Renal cortex interstitium (tissue), 11 donors: ENCODE results near the gene THAP2. TPM values are rescaled to one million over a fixed set of nuclear protein-coding genes. Genes with fewer than 3 reads are reported as not detected.
A peak's percentile ranks its signal among the peaks of the same experiment; 100 is the strongest.
"Not testable (repeated sequence)": the region's sequence is repeated elsewhere in the genome, so short reads cannot be mapped to it uniquely, and the experiment has no call there.

Experiments used
- DNase-seq, 11 donors: peaks; one replicate each; pipeline ENCODE4 v3.0.0-alpha.2; 2013; ENCODE audit warnings: low read depth in 9 of 11, low spot score in 4 of 11; ENCODE audit errors: extremely low read depth in 1 of 11
- polyA plus RNA-seq, 3 donors: library from polyadenylated mRNA; unstranded; fragments of 120-200 nt; gene quantifications; one replicate each; pipeline ENCODE4 v1.2.1, GENCODE V29; 2013; ENCODE audit not compliant: insufficient read length in 3 of 3

The THAP2 gene
- polyA plus RNA-seq, 3 donors = 15.4 to 17.3 (median 15.9) TPM

GRCh38 chr12:71653137-71653536, 11.0 kb upstream of the THAP2 start:
- no peak for DNase-seq

- no peak for DNase-seq
These were observed 9.9 kb upstream of the THAP2 start for GRCh38 chr12:71654200-71654599.

DNA sequence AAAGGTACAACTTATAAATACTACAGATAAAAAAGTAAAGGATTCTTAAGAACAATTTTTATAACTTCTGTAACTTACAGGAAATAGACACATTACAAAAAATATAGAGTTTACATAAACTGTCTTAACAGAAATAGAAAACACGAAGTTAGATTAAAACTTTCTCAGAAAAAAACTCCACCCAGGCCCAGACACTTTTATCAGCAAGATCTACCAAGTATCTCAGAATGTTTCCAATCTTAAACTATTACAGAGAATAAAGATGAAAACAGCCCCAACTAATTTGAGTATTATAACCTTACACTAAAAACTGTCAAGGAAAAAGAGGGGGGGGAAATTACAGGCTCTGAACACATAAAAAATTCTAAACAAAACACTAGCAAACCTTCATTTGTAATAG, 8.6 kb upstream of the THAP2 start:
- no peak for DNase-seq

GRCh38 chr12:71655907-71656306, 8.2 kb upstream of the THAP2 start:
- DNase-seq = no peak

DNA sequence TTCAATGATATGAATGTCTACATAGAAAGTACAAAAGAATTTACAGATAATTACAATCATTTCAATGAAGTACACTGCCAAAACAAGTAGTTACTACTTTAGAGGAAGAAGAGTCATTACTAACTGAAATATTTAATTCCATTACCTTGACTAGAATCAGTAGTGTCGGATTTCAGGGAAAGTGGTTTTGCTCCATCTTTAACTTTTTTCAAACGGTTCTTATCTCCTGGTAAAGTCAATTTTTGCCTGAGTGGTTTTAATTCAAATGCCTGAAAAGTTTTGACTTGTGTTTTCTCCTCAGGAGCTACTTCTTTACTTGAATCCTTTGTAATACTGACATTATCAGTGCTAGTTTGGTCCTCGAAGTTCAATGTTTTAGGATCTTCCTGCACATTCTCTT, 7.4 kb upstream of the THAP2 start:
- DNase-seq = no peak

DNA sequence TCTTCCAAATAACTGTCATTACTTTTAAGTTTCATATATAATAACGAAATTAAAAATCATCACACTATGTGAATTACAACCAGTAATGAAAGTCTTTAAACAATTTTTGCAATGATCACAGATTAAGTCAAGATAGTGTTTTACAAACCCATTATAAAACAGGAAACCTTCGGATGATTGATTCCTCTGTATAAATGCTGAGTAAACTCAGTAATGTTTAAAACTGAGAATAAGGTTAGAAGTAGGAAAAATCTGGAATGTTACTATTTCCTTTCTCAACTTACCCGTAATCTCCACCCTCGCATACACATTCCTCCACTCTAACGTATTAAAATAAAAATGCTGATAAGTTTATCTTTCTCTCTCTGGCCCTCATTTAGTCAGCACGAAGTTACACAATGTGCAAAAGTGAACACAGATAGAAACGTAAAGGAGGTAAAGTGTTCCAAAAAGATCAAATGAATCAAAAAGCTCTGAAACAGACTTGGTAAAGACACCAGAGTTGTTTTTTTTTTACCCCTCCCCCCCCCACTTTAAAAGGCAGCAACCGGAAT, 2.0 kb upstream of the THAP2 start:
- no peak for DNase-seq

GRCh38 chr12:71662849-71663560, 1.1 kb upstream of the THAP2 start:
- peak in 7 of 11 donors; percentile 31 to 59 (median 40) for DNase-seq

DNA sequence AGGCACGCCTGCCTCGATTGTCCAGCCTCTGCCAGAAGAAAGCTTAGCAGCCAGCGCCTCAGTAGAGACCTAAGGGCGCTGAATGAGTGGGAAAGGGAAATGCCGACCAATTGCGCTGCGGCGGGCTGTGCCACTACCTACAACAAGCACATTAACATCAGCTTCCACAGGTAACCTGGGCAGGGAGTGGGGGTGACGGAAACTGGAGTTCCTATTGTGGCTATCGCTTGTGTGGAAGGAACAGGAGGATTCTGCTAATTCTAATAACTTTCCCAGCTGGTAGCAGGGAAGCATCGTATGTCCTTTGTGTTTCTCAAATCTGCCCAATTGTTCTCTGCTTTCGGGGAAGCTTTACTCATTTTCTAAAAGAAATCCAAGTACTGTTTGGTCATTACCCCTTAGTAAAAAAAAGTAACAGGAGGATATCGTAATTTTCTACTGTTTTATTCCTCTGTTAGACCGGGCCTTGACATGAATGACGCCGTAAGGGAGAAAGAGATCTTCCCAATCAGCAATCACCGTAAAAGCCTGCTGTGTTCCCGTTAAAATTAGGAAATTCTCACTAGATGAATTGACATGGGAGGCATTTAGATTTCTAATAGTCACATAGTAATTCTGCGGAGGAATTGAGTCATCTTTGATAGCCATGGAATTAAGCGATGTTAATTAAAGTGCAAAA, 449 bp downstream of the THAP2 start:
- DNase-seq = peak in 2 of 11 donors; percentile 9 to 39

DNA sequence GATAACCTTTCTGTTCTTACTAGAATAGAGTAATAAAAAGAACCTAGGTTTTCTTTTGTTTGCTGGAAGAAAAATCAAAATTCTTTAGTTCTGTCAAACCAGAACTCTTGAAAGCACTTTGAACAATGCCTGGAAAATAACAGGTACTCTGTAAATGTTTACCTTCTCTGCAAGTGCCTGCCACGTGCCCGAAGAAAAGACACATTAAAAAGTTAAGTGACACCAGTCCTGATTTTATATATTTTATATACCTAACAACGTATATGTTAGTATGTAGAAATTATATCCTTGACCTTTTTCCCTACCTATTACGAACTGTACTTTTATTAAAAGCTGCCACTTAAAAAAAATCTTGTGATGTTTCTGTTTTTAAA, 976 bp downstream of the THAP2 start:
- no peak for DNase-seq

- no peak for DNase-seq
These were observed 2.2 kb downstream of the THAP2 start for GRCh38 chr12:71666259-71666658.

DNA sequence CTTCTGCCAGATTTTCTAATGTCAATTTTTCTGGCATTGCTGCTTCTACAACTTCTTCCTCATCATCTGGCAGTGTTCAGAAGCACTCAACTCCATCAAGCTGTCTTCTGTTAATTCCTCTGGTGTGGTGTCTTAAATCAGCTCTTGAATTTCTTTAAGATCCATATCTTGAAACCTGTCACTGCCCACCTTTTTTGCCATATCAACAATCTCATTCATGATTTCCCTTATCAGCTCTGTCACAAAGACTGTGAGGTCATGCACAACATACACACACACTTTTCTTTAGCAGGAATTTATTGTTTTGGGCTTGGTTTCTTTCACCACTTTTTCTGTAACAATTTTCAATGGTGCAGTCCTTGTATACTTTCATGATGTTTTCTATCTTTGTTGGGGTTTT, 7.2 kb downstream of the THAP2 start:
- DNase-seq = no peak

- DNase-seq = no peak
These were observed 7.7 kb downstream of the THAP2 start for GRCh38 chr12:71671816-71672215.

DNA sequence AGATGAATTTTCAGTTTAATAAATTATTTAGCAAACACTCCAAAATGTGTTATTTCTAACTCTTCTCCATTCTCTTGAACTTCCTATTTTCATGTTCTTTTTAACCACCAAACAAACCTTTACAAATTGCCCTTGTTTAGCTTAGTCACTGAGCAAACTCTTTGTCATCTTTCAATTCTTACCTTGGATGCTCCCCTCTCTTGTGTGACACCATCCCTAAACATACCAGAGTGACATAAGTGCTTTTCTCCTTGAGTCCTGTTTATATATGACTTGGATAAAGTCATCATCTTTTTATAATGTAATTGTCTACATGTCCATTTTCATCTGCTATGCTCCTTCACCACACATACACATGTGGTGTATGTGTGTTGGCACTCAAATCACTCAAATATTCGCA, 18.4 kb downstream of the THAP2 start:
- no peak for DNase-seq

DNA sequence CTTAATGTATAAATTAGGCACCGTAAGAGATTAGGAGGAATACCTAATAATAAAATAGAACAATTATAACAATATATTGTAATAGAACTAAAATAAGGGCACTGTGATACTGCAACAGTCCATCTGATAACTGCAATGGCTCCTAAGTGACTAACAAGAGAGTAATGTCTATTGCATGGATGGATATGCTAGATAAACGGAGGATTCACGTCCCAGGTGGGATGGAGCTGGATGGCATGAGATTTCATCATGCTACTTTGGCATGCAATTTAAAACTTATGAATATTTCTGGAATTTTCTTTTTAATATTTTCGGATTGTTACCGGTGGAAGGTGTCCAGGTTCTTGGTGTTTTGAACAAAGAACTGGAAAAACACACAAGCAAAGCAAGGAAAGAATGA, 19.5 kb downstream of the THAP2 start:
- no peak for DNase-seq

- DNase-seq = no peak
These were observed 20.0 kb downstream of the THAP2 start for GRCh38 chr12:71684081-71684480.

GRCh38 chr12:71685312-71685906, 21.3 kb downstream of the THAP2 start:
- DNase-seq = no peak

GRCh38 chr12:71685914-71686657, 22.0 kb downstream of the THAP2 start, which contains the start of gene TMEM19:
Gene TMEM19 (plus strand): TSS chr12:71686082. CDS start chr12:71686681, 599 bp downstream.
- DNase-seq = peak; percentile 65 to 84 (median 80)

- DNase-seq = no peak
These were observed 22.5 kb downstream of the THAP2 start for GRCh38 chr12:71686658-71687025.

DNA sequence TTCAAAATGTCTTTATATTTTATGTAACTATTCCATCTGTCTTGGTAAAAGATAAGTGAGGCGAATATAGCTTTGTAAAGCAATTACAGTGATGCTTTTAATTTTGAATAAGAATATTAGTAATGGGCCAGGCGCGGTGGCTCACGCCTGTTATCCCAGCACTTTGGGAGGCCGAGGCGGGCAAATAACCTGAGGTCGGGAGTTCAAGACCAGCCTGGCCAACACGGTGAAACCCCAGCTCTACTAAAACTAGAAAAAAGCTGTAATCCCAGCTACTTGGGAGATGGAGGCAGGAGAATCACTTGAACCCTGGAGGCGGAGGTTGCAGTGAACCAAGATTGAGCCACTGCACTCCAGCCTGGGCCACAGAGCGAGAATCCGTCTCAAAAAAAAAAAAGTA, 23.1 kb downstream of the THAP2 start:
- not testable (repeated sequence) for DNase-seq
